GM18867 (cell line): ENCODE measurements around the gene FLRT2.

ENCODE experiments used
- ATAC-seq: cut with Tn5 transposase; IDR thresholded peaks from one replicate; pipeline ENCODE4 v1.9.1; 2021; ENCODE audit warnings: mild to moderate bottlenecking, moderate library complexity; ENCODE audit not compliant: unreplicated experiment

FLRT2 gene

DNA sequence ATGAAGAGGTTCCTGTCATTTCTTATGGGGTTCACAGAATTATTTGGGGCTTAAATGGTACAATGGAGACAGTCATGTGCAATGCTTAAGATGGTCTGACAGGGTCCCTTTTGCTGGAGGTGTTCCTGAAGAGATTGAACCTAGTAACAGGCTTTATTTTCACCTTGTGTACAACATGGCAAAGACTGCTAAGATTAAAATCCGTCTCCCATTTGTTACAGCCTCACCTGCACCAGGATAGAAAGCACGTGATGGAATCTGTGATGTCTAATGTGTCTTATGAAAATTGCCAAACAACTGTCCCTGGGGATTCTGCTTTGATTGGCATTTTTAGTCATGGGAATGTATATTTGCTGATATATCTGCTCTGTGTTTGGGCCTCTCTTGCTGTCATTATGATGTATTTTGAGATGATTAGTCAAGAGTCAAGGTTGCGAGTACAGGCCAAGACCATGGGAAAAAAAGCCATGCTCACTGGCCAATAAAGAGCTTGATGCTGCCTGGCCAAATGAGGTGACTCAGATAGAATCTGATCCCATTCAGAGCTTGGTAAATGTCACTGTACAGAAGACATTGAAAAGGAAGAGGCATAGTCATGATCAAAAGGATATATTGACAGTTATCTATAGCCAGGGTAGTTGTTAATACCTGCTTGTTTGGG lies 96.1 kb downstream of the FLRT2 start:
- ATAC-seq, result no peak

DNA sequence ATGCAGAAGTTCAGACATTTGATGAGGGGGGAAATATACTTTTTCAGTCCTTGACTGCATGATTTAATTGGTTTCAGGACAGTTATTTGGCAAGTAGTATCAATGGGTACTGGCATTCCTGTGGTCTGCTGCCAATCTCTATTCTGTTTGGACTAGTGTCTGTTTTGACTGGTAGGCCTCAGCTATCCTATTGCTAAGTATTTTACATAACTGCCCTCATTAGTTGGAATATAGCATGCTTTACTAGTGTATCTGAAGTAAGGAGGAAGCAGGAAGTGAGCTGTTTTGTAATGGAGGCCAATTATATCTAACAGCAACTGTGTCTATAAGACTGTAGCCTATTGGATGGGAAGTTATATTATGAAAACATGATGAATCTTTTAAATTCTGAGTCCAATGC lies 104.3 kb downstream of the FLRT2 start:
- ATAC-seq, result no peak

DNA sequence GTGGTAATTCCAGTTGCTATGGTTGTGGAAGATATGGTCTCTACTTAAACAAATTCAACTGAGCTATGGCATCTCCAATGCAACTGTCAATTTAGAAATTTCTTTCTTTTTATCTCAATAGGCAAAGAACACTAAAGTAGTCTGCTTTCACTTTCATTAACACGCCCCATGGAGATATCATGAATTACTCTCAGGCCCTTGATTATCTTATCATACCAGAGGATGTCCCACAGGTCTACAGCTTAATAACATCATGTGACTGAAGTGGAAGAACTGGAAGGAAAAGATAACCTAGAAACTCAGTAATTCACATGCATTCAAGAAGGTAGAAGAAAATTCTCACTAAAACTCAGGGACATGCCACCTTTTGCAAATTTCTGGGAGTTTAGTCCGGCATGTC lies 114.3 kb downstream of the FLRT2 start:
- ATAC-seq, result no peak

DNA sequence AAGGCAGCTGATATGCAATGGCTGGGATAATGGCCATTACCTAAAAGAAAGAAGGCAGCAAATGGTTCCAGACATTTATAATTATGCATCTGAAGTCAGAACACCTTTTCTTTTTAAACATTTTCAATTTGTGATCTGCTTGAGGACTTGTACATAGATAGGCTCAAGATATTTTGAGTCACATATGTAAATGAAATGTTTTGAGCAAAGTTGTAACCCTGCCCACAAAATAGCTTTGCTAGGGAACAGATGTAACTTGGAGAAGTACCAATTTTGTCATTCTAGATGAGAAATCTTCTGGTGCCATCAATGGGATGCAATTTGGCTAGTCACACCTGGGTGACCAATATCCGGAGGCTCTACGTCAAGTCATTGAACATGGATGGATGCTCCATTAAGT lies 123.1 kb downstream of the FLRT2 start:
- ATAC-seq, result no peak

DNA sequence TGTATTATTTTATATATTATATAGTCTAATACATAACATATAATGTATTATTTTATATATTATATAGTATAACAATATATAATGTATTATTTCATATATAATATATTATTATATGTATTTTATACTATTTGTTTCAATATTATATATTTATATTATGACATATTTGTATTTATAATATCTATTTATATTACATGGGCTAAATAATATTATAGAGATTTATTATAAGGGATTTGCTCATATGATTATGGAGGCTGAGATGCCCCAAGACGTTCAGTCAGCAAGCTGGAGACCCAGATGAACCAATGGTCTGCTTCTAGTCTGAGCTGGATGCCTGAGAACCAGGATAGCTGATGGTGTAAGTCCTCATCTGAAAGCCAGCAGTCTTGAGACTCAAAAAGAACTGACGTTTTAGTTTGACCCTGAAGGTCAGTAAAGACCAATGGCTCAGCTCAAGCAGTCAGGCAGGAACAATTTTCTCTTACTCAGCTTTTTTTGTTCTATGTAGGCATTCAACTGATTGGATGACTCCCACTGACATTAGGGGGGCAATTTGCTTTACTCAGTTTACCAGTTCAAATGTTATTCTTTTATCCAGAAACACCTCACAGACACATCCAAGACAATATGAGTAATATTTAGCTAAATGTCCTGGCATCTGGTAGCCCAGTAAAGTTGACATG lies 130.4 kb downstream of the FLRT2 start:
- ATAC-seq, result no peak

DNA sequence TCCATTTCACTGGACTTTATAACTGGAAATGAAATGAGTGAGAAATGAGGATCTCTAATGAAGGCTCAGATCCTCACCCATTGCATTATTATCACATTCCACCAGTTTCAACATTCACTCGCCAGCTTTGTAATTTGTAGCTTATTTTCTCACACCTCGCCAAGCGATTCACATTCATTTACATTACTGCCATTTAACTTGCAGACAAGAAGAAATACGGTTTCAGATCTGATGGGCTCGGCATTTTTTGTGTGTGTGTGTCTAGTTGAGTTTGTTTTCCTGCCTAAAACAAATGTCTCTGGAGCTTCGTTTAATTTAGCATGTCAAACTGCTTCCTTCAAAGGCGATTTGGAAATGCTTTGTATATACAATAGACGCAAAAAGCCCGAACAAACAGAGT lies 132.2 kb downstream of the FLRT2 start:
- ATAC-seq, result no peak

DNA sequence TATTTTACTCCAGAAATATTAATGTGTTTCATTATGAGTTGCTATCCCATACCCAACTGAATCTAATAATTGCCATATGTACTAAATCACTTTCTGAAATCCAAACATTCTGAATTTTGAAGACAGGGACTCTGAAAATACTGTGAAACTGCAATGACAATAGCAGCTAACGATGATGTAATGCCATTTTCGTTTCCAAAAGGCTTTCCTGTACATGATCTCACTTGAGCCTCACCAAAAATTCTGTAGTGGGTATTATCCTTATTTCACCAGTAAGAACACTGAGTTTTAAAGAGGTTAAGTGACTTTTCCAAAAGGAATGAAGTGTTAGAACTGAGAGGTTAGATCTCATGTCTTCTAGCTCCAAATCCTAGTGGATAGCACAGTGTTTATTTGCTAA lies 133.3 kb downstream of the FLRT2 start:
- ATAC-seq, result no peak

DNA sequence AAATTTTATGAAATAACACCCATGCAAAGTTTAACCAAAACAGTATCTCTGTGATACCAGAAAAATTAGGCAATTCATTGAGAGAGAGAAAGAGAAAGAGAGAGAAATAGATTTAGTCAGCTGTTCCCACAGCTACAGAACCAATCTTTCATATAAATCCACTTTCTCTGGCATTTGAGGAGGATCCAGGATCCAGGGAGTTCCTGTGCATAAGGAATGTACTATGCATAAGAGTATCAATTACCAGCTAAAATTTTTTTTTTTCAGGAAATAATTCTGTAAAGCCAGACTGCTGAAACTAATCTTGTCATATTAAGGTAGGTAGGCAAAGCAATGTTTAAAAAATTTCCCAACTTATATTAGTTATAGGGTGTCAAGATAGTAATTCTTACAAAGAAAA lies 133.7 kb downstream of the FLRT2 start:
- no peak for ATAC-seq

DNA sequence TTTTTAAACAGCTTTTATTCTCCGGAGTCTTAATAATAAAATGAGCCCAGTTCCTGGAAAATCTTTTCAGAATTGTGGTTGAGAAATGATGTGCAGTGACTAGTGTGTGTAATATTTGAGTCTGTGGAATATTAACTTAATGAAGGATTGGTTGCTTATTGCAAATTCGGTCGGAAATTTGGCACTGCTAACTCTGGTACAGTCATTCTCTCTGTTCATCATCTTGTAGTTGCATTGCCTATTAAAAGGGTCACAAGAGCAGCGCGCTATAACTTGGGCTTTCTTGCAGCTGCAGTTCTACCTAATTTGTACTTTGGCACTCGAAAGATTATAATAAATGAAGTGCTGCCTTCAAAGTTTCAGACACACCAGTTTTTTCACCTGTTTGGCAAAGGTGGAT lies 146.0 kb downstream of the FLRT2 start:
- no peak for ATAC-seq

DNA sequence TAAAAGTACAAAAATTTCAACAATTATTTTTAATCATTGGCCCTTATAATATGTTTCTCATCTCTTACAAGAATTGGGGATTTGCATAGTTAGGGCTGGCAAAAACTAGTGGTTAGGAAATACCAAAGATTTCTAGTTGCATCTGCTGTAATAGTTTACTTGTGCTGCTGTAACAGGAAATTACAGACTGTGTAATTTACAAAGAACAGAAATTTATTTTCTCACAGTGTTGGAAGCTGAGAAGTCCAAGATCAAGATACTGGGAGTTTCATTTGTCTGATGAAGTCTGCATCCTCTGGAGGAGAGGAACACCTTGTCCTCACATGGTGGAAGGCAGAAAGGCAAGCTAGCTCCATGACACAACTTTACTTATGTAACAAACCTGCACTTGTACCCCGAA lies 157.0 kb downstream of the FLRT2 start:
- no peak for ATAC-seq

DNA sequence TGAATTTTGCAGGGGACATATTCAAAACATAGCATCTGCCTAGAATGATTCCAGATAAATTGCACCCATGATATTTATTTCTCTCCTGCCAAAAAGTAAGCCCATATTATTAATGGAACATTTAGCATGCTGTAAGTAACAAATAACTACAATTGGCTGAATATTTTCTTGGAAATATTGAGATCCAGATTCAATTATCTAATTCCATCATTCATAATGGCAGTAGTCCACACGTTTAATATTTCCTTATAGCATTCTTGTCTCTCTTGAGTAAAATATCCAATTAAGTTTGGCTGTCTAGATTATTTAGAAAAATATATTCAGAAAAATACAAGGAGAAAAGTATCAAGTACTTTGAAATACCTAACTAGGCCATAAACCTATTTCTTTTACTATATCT lies 157.5 kb downstream of the FLRT2 start:
- ATAC-seq, result no peak

DNA sequence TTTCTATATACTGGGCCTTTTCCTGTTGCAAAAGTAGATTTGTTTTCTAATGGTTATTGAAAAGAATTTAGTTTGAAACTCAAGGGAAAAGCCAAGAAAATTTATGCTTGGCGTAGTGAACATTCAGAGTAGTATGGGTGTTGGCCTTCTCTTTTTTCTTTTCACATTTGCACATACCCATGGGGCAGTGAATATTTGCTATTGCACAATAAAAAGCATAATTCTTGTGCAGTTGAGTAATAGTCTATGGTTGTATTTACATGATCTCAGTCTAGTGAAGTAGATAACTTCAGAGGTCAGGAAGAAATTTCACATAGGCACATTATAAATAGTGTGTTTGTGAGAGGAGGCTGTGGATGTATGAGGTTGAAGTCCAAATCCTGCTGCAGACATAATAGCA lies 158.1 kb downstream of the FLRT2 start:
- no peak for ATAC-seq

DNA sequence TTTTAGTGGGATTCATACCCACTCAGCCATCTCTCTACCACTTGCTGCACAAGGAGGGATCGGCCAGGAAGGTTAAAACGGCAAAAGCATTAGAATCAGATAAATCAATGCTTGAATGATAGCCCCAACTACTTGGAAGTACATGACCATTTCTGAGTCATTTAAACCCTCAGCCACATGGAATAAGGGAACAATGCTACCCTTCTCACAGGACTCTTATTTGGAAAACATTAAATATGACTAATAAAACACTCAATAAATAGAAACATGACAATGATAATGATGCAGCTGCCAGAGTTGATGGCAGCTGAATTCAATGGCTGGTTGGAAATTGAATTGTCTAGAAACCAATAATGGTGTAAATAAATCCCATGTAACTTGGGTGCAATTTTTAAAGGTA lies 165.4 kb downstream of the FLRT2 start:
- ATAC-seq, result no peak

DNA sequence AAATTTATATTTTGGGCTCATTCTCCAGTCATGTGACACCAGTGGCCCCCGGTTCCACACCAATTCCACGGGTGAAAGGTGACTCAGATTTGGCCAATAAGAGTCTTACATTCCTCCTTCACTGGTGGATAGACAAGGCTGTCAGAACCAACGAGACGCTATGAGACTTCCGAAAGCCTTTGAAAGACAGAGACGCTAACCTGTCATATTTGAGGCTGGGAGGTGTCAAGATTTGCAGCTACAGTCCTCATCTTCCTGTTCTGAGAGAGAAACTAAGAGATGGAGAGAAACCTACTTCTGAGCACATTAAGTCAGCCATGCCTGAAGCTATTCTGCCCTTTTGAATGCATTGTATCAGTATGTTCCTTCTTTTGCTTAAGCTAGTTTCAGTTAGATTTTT lies 171.2 kb downstream of the FLRT2 start:
- ATAC-seq, result no peak

DNA sequence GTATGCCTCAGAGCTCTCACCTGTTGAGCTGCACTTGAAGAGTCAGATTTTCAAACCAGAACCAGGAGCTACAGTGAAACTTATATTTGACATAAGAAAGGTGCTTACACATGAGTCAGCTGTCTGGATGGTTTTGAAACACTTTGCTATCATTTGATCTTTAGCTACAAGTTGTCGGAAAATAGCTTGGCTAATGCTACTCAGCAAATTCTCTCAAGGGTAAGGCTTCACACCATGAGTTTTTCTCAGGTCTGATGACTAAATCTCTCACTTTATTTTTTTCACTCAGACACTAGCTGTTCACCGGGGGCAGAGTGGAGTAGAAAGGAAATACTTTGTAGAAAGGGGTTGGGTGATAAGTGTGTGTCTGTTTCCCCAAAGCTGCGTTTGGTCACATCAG lies 171.8 kb downstream of the FLRT2 start:
- ATAC-seq, result no peak

DNA sequence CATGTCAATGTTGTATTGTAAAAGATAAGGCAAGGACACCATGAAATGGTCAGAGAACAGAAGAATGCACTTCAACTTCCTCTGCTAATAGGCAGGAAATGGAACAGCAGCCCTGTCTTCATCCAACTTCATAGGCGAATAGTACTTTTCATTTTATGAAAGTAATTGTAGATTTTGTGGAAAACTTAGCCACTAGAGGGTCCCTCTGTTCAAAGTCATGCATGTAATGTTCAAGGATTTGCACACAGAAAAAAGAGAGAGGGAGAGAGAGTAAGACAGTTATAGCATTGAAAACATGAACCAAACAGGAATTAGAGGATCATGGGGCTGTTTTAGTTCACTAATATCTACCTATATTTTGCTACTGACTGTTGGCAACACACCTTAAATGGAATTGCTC lies 172.2 kb downstream of the FLRT2 start:
- ATAC-seq, result no peak

DNA sequence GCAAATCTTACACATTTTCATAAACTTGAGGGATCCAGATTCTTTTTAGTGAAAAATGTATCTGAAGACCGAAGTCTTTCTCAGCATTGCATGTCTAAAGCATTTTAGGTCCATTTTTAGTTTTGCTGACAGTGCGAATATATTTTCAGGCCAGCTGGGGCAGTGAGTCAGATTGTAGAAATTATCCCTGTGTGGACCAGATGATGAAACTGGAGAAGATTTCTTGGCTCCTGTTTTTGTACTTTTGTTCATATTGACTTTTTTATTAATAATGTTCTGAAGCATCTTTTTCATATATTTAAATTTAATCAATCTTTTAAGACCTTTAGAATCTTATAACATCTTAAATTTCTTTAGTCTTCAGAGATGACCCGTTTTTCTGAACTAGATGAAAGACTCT lies 173.1 kb downstream of the FLRT2 start:
- no peak for ATAC-seq
